ENCODE results near the gene DENND1B. TPM values are rescaled to one million over a fixed set of nuclear protein-coding genes. Genes with fewer than 3 reads are reported as not detected.

DENND1B gene
- total RNA-seq, 4 donors from 2014 or later = 10.1 to 14.4 (median 12.6) TPM

GRCh38 chr1:197559244-197559643 is 216.0 kb downstream of the DENND1B start:
- no peak for DNase-seq (ENCODE audit: low spot score in 2 of 2)
- Histone ChIP-seq H3K9me3 (no peaks in the 10 kb centered on the region), H3K27me3 (no peaks in the 10 kb centered on the region), H3K4me1 (no peaks in the 10 kb centered on the region), H3K36me3 (no peaks in the 10 kb centered on the region), H3K27ac (no peak overlapping the region), H3K4me3 (no peak overlapping the region)
- TF ChIP-seq EP300 (IDR thresholded peaks at IDR 0.05) (no peak), POLR2AphosphoS5 (IDR thresholded peaks at IDR 0.05) (no peak), POLR2A (IDR thresholded peaks at IDR 0.05) (no peak), CTCF (IDR thresholded peaks at IDR 0.05) (no peak)
- 59% methylated on average over 1 of the region's 1 CpG for WGBS

GRCh38 chr1:197557302-197557701 is 218.0 kb downstream of the DENND1B start:
- H3K27ac ChIP-seq = no peak overlapping the region
- H3K27me3 ChIP-seq = no peaks in the 10 kb centered on the region
- H3K4me1 ChIP-seq = no peaks in the 10 kb centered on the region
- WGBS = 44% methylated on average over 1 of the region's 1 CpG
- H3K36me3 ChIP-seq = no peaks in the 10 kb centered on the region
- no peak for DNase-seq (ENCODE audit: low spot score in 2 of 2)
- no peak overlapping the region for H3K4me3 ChIP-seq
- no peaks in the 10 kb centered on the region for H3K9me3 ChIP-seq
- TF ChIP-seq POLR2AphosphoS5 (IDR thresholded peaks at IDR 0.05) (no peak), CTCF (IDR thresholded peaks at IDR 0.05) (no peak), POLR2A (IDR thresholded peaks at IDR 0.05) (no peak), EP300 (IDR thresholded peaks at IDR 0.05) (no peak)

GRCh38 chr1:197553281-197553680 is 222.0 kb downstream of the DENND1B start:
- H3K4me3 ChIP-seq = no peak overlapping the region
- no peak for DNase-seq (ENCODE audit: low spot score in 2 of 2)
- no peak overlapping the region for H3K27ac ChIP-seq
- H3K4me1 ChIP-seq = no peaks in the 10 kb centered on the region
- no peaks in the 10 kb centered on the region for H3K27me3 ChIP-seq
- no peaks in the 10 kb centered on the region for H3K9me3 ChIP-seq
- no peaks in the 10 kb centered on the region for H3K36me3 ChIP-seq
- WGBS = 13% methylated on average over 1 of the region's 1 CpG
- TF ChIP-seq CTCF (IDR thresholded peaks at IDR 0.05) = no peak

- Histone ChIP-seq H3K27ac (no peak overlapping the region), H3K4me1 (no peaks in the 10 kb centered on the region), H3K9me3 (no peaks in the 10 kb centered on the region), H3K36me3 (peaks cover 3% of the 10 kb centered on the region), H3K4me3 (no peak overlapping the region), H3K27me3 (no peaks in the 10 kb centered on the region)
- no peak for TF ChIP-seq POLR2AphosphoS5 (IDR thresholded peaks at IDR 0.05)
- TF ChIP-seq POLR2A (IDR thresholded peaks at IDR 0.05) = no peak
- no peak for TF ChIP-seq CTCF (IDR thresholded peaks at IDR 0.05)
- TF ChIP-seq EP300 (IDR thresholded peaks at IDR 0.05) = no peak
- 97% methylated on average over 1 of the region's 1 CpG for WGBS
- no peak for DNase-seq (ENCODE audit: low spot score in 2 of 2)
These were observed 228.3 kb downstream of the DENND1B start for GRCh38 chr1:197546989-197547388.

GRCh38 chr1:197544553-197544952 is 230.7 kb downstream of the DENND1B start:
- H3K36me3 ChIP-seq = peaks cover 4% of the 10 kb centered on the region
- H3K4me1 ChIP-seq = no peaks in the 10 kb centered on the region
- H3K27ac ChIP-seq = no peak overlapping the region
- H3K9me3 ChIP-seq = no peaks in the 10 kb centered on the region
- TF ChIP-seq POLR2A (IDR thresholded peaks at IDR 0.05) (no peak), CTCF (IDR thresholded peaks at IDR 0.05) (no peak), EP300 (IDR thresholded peaks at IDR 0.05) (no peak), POLR2AphosphoS5 (IDR thresholded peaks at IDR 0.05) (no peak)
- DNase-seq (ENCODE audit: low spot score in 2 of 2) = no peak
- WGBS = 92% methylated on average over 2 of the region's 2 CpGs
- H3K27me3 ChIP-seq = no peaks in the 10 kb centered on the region
- H3K4me3 ChIP-seq = no peak overlapping the region
